Measurements from ENCODE around the gene ZNF354C.
A peak's percentile ranks its signal among the peaks of the same experiment; 100 is the strongest.

The ZNF354C gene

GRCh38 chr5:179114756-179115155 is 54.6 kb downstream of the ZNF354C start:
- no peak for DNase-seq

- no peak for DNase-seq
Measured at GRCh38 chr5:179115307-179115706, 55.1 kb downstream of the ZNF354C start.

- DNase-seq = no peak
Measured at GRCh38 chr5:179115845-179116524, 55.8 kb downstream of the ZNF354C start.

GRCh38 chr5:179118338-179118737 is 58.2 kb downstream of the ZNF354C start:
- DNase-seq = peak; percentile 52

- peak; percentile 43 for DNase-seq
Measured at GRCh38 chr5:179118756-179119414, 58.7 kb downstream of the ZNF354C start.

- no peak for DNase-seq
Measured at GRCh38 chr5:179119415-179120170, 59.4 kb downstream of the ZNF354C start.

- DNase-seq = no peak
Measured at GRCh38 chr5:179120421-179120861, 60.3 kb downstream of the ZNF354C start.

- no peak for DNase-seq
Measured at GRCh38 chr5:179120951-179121666, 60.9 kb downstream of the ZNF354C start.

GRCh38 chr5:179121667-179122111 is 61.5 kb downstream of the ZNF354C start:
- DNase-seq = no peak

- no peak for DNase-seq
Measured at GRCh38 chr5:179122411-179123108, 62.4 kb downstream of the ZNF354C start.

- DNase-seq = no peak
Measured at GRCh38 chr5:179123109-179123426, 62.9 kb downstream of the ZNF354C start.

- no peak for DNase-seq
Measured at GRCh38 chr5:179123491-179124272, 63.5 kb downstream of the ZNF354C start.

GRCh38 chr5:179124273-179124852 is 64.2 kb downstream of the ZNF354C start:
- no peak for DNase-seq

GRCh38 chr5:179124853-179125788 is 64.9 kb downstream of the ZNF354C start:
- no peak for DNase-seq

GRCh38 chr5:179125789-179126505 is 65.8 kb downstream of the ZNF354C start:
- DNase-seq = no peak

- DNase-seq = no peak
Measured at GRCh38 chr5:179126506-179126991, 66.4 kb downstream of the ZNF354C start.

- no peak for DNase-seq
Measured at GRCh38 chr5:179127136-179128040, 67.2 kb downstream of the ZNF354C start.

- DNase-seq = no peak
Measured at GRCh38 chr5:179128041-179128365, 67.8 kb downstream of the ZNF354C start.

Measured in RPMI8226 (cell line).